Skin of body (tissue), 3 donors: ENCODE data around the gene CISD2. TPM values are rescaled to one million over a fixed set of nuclear protein-coding genes. Genes with fewer than 3 reads are reported as not detected.
"Not testable (repeated sequence)": the region's sequence is repeated elsewhere in the genome, so short reads cannot be mapped to it uniquely, and the experiment has no call there.

Experiments
- DNase-seq: peaks from one replicate; lab custom pipeline; 2025; lab: John Stamatoyannopoulos, UW
- small RNA-seq: library from RNA; depleted of rRNA; stranded (forward); fragments of <200 nt; gene quantifications from one replicate; pipeline ENCODE3, GENCODE V24; 2014; ENCODE audit warnings: low replicate concordance
- total RNA-seq: library from RNA; depleted of rRNA; stranded (reverse); fragments of >200 nt; gene quantifications from one replicate; pipeline ENCODE4 v1.2.3, GENCODE V29; 2014

The CISD2 gene
- total RNA-seq, 1 donor from 2014 or later: 24.0 TPM

DNA sequence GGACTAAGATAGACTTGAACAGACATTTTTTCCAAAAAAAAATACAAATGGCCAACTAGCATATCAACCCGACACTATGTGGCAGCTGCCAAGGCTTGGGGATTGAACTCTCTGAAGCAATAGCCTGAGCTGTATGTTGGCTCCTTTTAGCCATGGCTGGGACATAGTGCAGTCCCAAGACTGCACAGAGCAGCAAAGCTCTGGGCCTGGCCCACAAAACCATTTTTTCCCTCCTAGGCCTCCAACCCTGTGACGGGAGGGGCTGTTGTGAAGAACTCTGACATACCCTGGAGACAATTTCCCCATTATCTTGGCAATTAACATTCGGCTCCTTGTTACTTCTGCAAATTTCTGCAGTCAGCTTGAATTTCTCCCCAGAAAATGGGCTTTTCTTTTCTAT lies 50.1 kb downstream of the CISD2 start:
- no peak for DNase-seq

- DNase-seq: not testable (repeated sequence)
These were observed 50.9 kb downstream of the CISD2 start for GRCh38 chr4:102919697-102920096.

- no peak for DNase-seq
These were observed 66.9 kb downstream of the CISD2 start for GRCh38 chr4:102935716-102936115.

GRCh38 chr4:102938063-102938462 lies 69.3 kb downstream of the CISD2 start:
- not testable (repeated sequence) for DNase-seq

Small RNA genes within 50 kb of the gene (small RNA-seq; reads per million reads assigned to genes)
- gene RNU7-151P: not detected

Other genes with a start within 250 kb of the CISD2 start
- gene MANBA, start 108.0 kb upstream of the CISD2 start, total RNA-seq: 25.9 TPM
- gene UBE2D3, start 41.4 kb upstream of the CISD2 start, total RNA-seq: 227 TPM
- gene SLC9B1, start 150.7 kb downstream of the CISD2 start, total RNA-seq: 7.2 TPM
- gene SLC9B2, start 207.8 kb downstream of the CISD2 start, total RNA-seq: 10.7 TPM
- 43.4 TPM for gene BDH2, start 230.8 kb downstream of the CISD2 start, total RNA-seq